Mesendoderm (in vitro differentiated cells): ENCODE measurements around the gene NYAP2. TPM values are rescaled to one million over a fixed set of nuclear protein-coding genes. Genes with fewer than 3 reads are reported as not detected.

Experiments used
- DNase-seq: peaks from one replicate; pipeline ENCODE4 v3.0.0; 2013
- H2AK5ac ChIP-seq: 2 replicates; pipeline ENCODE4 v1.6.1; 2013; ENCODE audit warnings: low read length, inconsistent platforms
- H2BK120ac ChIP-seq: 2 replicates; pipeline ENCODE4 v1.6.1; 2013; ENCODE audit warnings: low read depth, mild to moderate bottlenecking, low read length, moderate library complexity, mixed read lengths
- H2BK15ac ChIP-seq: replicated peaks from 2 replicates; pipeline ENCODE4 v1.6.1; 2013; ENCODE audit warnings: low read depth, mild to moderate bottlenecking, moderate library complexity
- H2BK5ac ChIP-seq: 2 replicates; pipeline ENCODE4 v1.6.1; 2013; ENCODE audit warnings: low read length, inconsistent platforms
- H3K18ac ChIP-seq: 2 replicates; pipeline ENCODE4 v1.6.1; 2013; ENCODE audit warnings: mild to moderate bottlenecking, low read length, mixed read lengths
- H3K23ac ChIP-seq: one replicate; pipeline ENCODE4 v1.6.1; 2013; ENCODE audit warnings: low read length
- H3K27ac ChIP-seq: 2 replicates; pipeline ENCODE4 v1.5.1; 2013; ENCODE audit warnings: low read depth, mild to moderate bottlenecking, inconsistent platforms, low read length, moderate library complexity
- H3K27me3 ChIP-seq: 2 replicates; pipeline ENCODE4 v1.6.1; 2013; ENCODE audit warnings: low read length, control low read depth, mild to moderate bottlenecking, inconsistent platforms; ENCODE audit not compliant: insufficient read depth, poor library complexity
- H3K36me3 ChIP-seq: 2 replicates; pipeline ENCODE4 v1.6.1; 2013; ENCODE audit warnings: low read length, inconsistent platforms; ENCODE audit not compliant: control insufficient read depth, insufficient read depth
- H3K4ac ChIP-seq: one replicate; pipeline ENCODE4 v1.6.1; 2013; ENCODE audit warnings: low read depth, mild to moderate bottlenecking, low read length, moderate library complexity
- H3K4me1 ChIP-seq: 2 replicates; pipeline ENCODE4 v1.6.1; 2013; ENCODE audit warnings: low read depth, low read length, inconsistent platforms; ENCODE audit not compliant: control insufficient read depth
- H3K4me2 ChIP-seq: 2 replicates; pipeline ENCODE4 v1.6.1; 2013; ENCODE audit warnings: low read length
- H3K4me3 ChIP-seq: 2 replicates; pipeline ENCODE4 v1.5.1; 2013; ENCODE audit warnings: mild to moderate bottlenecking, low read length
- H3K56ac ChIP-seq: one replicate; pipeline ENCODE4 v1.6.1; 2013; ENCODE audit warnings: low read length
- H3K79me1 ChIP-seq: 2 replicates; pipeline ENCODE4 v1.6.1; 2013; ENCODE audit warnings: low read length, inconsistent platforms
- H3K79me2 ChIP-seq: 2 replicates; pipeline ENCODE4 v1.6.1; 2013; ENCODE audit warnings: mild to moderate bottlenecking, low read length; ENCODE audit not compliant: control insufficient read depth, insufficient read depth
- H3K9ac ChIP-seq: 2 replicates; pipeline ENCODE4 v1.6.1; 2013; ENCODE audit warnings: low read length, inconsistent platforms
- H4K5ac ChIP-seq: one replicate; pipeline ENCODE4 v1.6.1; 2013; ENCODE audit warnings: low read length
- H4K8ac ChIP-seq: one replicate; pipeline ENCODE4 v1.6.1; 2013; ENCODE audit warnings: low read depth, mild to moderate bottlenecking, control low read depth, low read length, moderate library complexity
- WGBS: extraction: QIAGEN DNeasy Blood & Tissue Kit; methylation state at CpG from one replicate; pipeline ENCODE4 v1.1.7; 2013; ENCODE audit warnings: low lambda C conversion rate, missing lambda C conversion rate; ENCODE audit not compliant: insufficient coverage; ENCODE audit errors: extremely low coverage; 5-methylcytosine and 5-hydroxymethylcytosine counted together
- polyA plus RNA-seq, 2 experiments: library from polyadenylated mRNA; stranded (reverse); fragments of 200-250 nt; gene quantifications; one replicate each; pipeline ENCODE4 v1.2.3, GENCODE V29; 2013

NYAP2 gene
- polyA plus RNA-seq (2013, experiment 1 of 2): not detected
- not detected for polyA plus RNA-seq (2013, experiment 2 of 2)

GRCh38 chr2:225399504-225399903 is at the start of gene NYAP2:
Gene NYAP2, plus strand, starts transcription at chr2:225399710. Its CDS starts 9,171 bp downstream, at chr2:225408881.
- Histone ChIP-seq H3K9ac (no peak within 1 kb of the TSS), H3K18ac (no peak within 1 kb of the TSS), H2AK5ac (no peak within 1 kb of the TSS), H3K4ac (no peak within 1 kb of the TSS), H2BK120ac (no peak within 1 kb of the TSS), H3K79me1 (no peaks in the 10 kb centered on the region), H2BK5ac (no peak within 1 kb of the TSS), H3K4me1 (no peaks in the 10 kb centered on the region), H3K79me2 (no peaks in the 10 kb centered on the region), H3K27ac (no peak within 1 kb of the TSS), H3K27me3 (no peaks in the 10 kb centered on the region), H3K56ac (no peak within 1 kb of the TSS), H2BK15ac (no peak within 1 kb of the TSS), H4K5ac (no peak within 1 kb of the TSS), H3K4me3 (no peak within 1 kb of the TSS), H4K8ac (no peak within 1 kb of the TSS), H3K4me2 (no peak within 1 kb of the TSS), H3K36me3 (no peaks in the 10 kb centered on the region), H3K23ac (no peak within 1 kb of the TSS)
- DNase-seq: no peak
- WGBS: no CpG with 5 or more reads among the region's 5 CpGs

GRCh38 chr2:225353579-225354085 is 45.9 kb upstream of the NYAP2 start:
- no peaks in the 10 kb centered on the region for H3K79me2 ChIP-seq
- H4K8ac ChIP-seq: no peak overlapping the region
- H3K23ac ChIP-seq: no peak overlapping the region
- no peaks in the 10 kb centered on the region for H3K36me3 ChIP-seq
- H3K56ac ChIP-seq: no peak overlapping the region
- H3K4me2 ChIP-seq: no peak overlapping the region
- H3K4ac ChIP-seq: no peak overlapping the region
- H2BK5ac ChIP-seq: no peak overlapping the region
- H3K27ac ChIP-seq: no peak overlapping the region
- no peaks in the 10 kb centered on the region for H3K79me1 ChIP-seq
- H3K27me3 ChIP-seq: no peaks in the 10 kb centered on the region
- no peak overlapping the region for H2AK5ac ChIP-seq
- H2BK15ac ChIP-seq: no peak overlapping the region
- no peak for DNase-seq
- no peak overlapping the region for H4K5ac ChIP-seq
- no peak overlapping the region for H3K18ac ChIP-seq
- no peaks in the 10 kb centered on the region for H3K4me1 ChIP-seq
- WGBS: no CpG with 5 or more reads among the region's 1 CpG
- H3K9ac ChIP-seq: no peak overlapping the region
- H2BK120ac ChIP-seq: no peak overlapping the region
- no peak overlapping the region for H3K4me3 ChIP-seq

GRCh38 chr2:225354281-225354774 is 45.2 kb upstream of the NYAP2 start:
- no peak overlapping the region for H3K56ac ChIP-seq
- no peak overlapping the region for H2BK120ac ChIP-seq
- DNase-seq: peak; percentile 54
- no peak overlapping the region for H2AK5ac ChIP-seq
- H3K23ac ChIP-seq: no peak overlapping the region
- WGBS: no CpG with 5 or more reads among the region's 3 CpGs
- H3K18ac ChIP-seq: no peak overlapping the region
- no peak overlapping the region for H3K9ac ChIP-seq
- no peak overlapping the region for H3K4ac ChIP-seq
- H3K4me3 ChIP-seq: no peak overlapping the region
- no peak overlapping the region for H3K27ac ChIP-seq
- no peaks in the 10 kb centered on the region for H3K79me1 ChIP-seq
- H3K79me2 ChIP-seq: no peaks in the 10 kb centered on the region
- H3K36me3 ChIP-seq: no peaks in the 10 kb centered on the region
- no peak overlapping the region for H4K8ac ChIP-seq
- no peak overlapping the region for H2BK5ac ChIP-seq
- H4K5ac ChIP-seq: no peak overlapping the region
- no peaks in the 10 kb centered on the region for H3K27me3 ChIP-seq
- no peak overlapping the region for H2BK15ac ChIP-seq
- no peak overlapping the region for H3K4me2 ChIP-seq
- H3K4me1 ChIP-seq: no peaks in the 10 kb centered on the region

GRCh38 chr2:225355788-225356187 is 43.7 kb upstream of the NYAP2 start:
- no peak overlapping the region for H4K5ac ChIP-seq
- no peak overlapping the region for H2BK5ac ChIP-seq
- no peaks in the 10 kb centered on the region for H3K27me3 ChIP-seq
- no peaks in the 10 kb centered on the region for H3K79me1 ChIP-seq
- H3K27ac ChIP-seq: no peak overlapping the region
- H4K8ac ChIP-seq: no peak overlapping the region
- no peaks in the 10 kb centered on the region for H3K4me1 ChIP-seq
- no peak for DNase-seq
- no peak overlapping the region for H3K56ac ChIP-seq
- no peaks in the 10 kb centered on the region for H3K36me3 ChIP-seq
- H3K18ac ChIP-seq: no peak overlapping the region
- H2BK120ac ChIP-seq: no peak overlapping the region
- no peak overlapping the region for H2BK15ac ChIP-seq
- H3K4me3 ChIP-seq: no peak overlapping the region
- H2AK5ac ChIP-seq: no peak overlapping the region
- no peak overlapping the region for H3K4ac ChIP-seq
- no peak overlapping the region for H3K9ac ChIP-seq
- no peaks in the 10 kb centered on the region for H3K79me2 ChIP-seq
- WGBS: no CpG with 5 or more reads among the region's 3 CpGs
- no peak overlapping the region for H3K4me2 ChIP-seq
- no peak overlapping the region for H3K23ac ChIP-seq

GRCh38 chr2:225366731-225367130 is 32.8 kb upstream of the NYAP2 start:
- Histone ChIP-seq H3K4me2 (no peak overlapping the region), H2BK5ac (no peak overlapping the region), H4K8ac (no peak overlapping the region), H3K9ac (no peak overlapping the region), H3K4me3 (no peak overlapping the region), H2BK120ac (no peak overlapping the region), H2BK15ac (no peak overlapping the region), H3K79me2 (no peaks in the 10 kb centered on the region), H3K27me3 (no peaks in the 10 kb centered on the region), H3K4me1 (no peaks in the 10 kb centered on the region), H4K5ac (no peak overlapping the region), H3K56ac (no peak overlapping the region), H3K23ac (no peak overlapping the region), H3K36me3 (no peaks in the 10 kb centered on the region), H3K79me1 (no peaks in the 10 kb centered on the region), H3K27ac (no peak overlapping the region), H3K18ac (no peak overlapping the region), H2AK5ac (no peak overlapping the region), H3K4ac (no peak overlapping the region)
- no peak for DNase-seq

- WGBS: no CpG with 5 or more reads among the region's 1 CpG
Measured at GRCh38 chr2:225367482-225367881, 32.0 kb upstream of the NYAP2 start.

More at GRCh38 chr2:225367482-225367881, 32.0 kb upstream of the NYAP2 start:
- H3K23ac ChIP-seq: no peak overlapping the region
- peak; percentile 48 for DNase-seq
- no peak overlapping the region for H3K18ac ChIP-seq
- no peak overlapping the region for H2BK5ac ChIP-seq
- no peak overlapping the region for H3K4me2 ChIP-seq
- H2BK15ac ChIP-seq: no peak overlapping the region
- H3K4me3 ChIP-seq: no peak overlapping the region
- H3K36me3 ChIP-seq: no peaks in the 10 kb centered on the region
- H3K27me3 ChIP-seq: no peaks in the 10 kb centered on the region
- H3K79me1 ChIP-seq: no peaks in the 10 kb centered on the region
- H2AK5ac ChIP-seq: no peak overlapping the region
- no peaks in the 10 kb centered on the region for H3K4me1 ChIP-seq
- no peak overlapping the region for H3K56ac ChIP-seq
- no peaks in the 10 kb centered on the region for H3K79me2 ChIP-seq
- no peak overlapping the region for H3K9ac ChIP-seq
- H3K27ac ChIP-seq: no peak overlapping the region
- H4K8ac ChIP-seq: no peak overlapping the region
- H4K5ac ChIP-seq: no peak overlapping the region
- no peak overlapping the region for H2BK120ac ChIP-seq
- H3K4ac ChIP-seq: no peak overlapping the region
